HG03520 (cell line): ENCODE data around the gene TMEM169.
"Not testable (repeated sequence)": the region's sequence is repeated elsewhere in the genome, so short reads cannot be mapped to it uniquely, and the experiment has no call there.

Source experiments
- ATAC-seq: cut with Tn5 transposase; IDR thresholded peaks from one replicate; pipeline ENCODE4 v1.9.1; 2021; ENCODE audit warnings: mild to moderate bottlenecking, moderate library complexity; ENCODE audit not compliant: unreplicated experiment

Gene TMEM169

DNA sequence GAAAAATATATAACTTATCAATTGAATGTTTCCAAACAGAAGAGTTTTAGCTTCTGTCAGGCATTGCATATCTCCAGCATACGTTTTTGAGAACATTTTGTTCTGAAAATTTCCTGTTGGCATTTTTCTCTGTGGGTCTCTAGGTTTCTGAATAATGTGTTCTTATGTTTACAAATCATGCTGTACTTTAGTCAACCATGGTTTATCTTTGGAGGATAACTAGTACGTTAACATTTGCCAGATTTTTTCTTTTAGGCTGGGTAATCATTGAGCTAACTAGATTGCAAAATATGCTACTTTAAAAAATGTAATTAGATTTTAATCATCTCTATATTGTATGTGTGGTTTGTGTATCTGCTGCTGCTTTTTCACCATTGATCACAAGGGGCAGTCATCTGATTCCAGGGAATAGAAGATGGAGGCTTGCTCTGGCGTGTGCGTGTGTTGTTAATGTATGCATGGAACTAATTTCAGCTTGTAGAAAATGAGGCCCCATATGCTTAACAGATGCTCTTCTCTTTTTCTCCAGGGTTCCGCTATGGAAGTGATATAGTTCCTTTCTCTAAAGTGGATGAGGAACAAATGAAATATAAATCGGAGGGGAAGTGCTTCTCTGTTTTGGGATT lies 48.7 kb downstream of the TMEM169 start:
- no peak for ATAC-seq

- no peak for ATAC-seq
These were observed 49.6 kb downstream of the TMEM169 start for GRCh38 chr2:216131175-216131926.

GRCh38 chr2:216132585-216132984 lies 50.9 kb downstream of the TMEM169 start:
- ATAC-seq = no peak

DNA sequence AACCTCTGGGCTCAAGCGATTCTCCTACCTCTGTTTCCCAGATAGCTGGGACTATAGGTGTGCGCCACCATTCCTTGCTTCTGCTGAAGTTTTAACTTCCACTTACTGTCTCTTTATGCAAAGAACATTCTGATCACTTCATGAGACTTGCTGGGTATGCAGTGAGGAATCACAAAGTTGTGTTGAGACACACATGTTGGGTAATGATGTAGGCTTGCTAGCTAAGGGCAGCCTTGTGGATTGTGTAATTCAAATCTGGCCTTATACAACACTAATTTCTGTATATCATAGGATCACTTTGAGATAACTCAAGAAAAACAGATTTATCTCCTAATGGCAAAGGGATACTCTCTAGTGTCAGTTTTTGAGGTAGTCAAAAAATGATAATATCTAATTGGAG lies 51.7 kb downstream of the TMEM169 start:
- no peak for ATAC-seq

- ATAC-seq = no peak
These were observed 53.3 kb downstream of the TMEM169 start for GRCh38 chr2:216134958-216135541.

GRCh38 chr2:216139884-216140283 lies 58.2 kb downstream of the TMEM169 start:
- no peak for ATAC-seq

- not testable (repeated sequence) for ATAC-seq
These were observed 59.8 kb downstream of the TMEM169 start for GRCh38 chr2:216141516-216141915.

GRCh38 chr2:216142540-216142939 lies 60.8 kb downstream of the TMEM169 start:
- ATAC-seq = peak; percentile 99

GRCh38 chr2:216144372-216144771 lies 62.7 kb downstream of the TMEM169 start:
- no peak for ATAC-seq

- no peak for ATAC-seq
These were observed 63.1 kb downstream of the TMEM169 start for GRCh38 chr2:216144857-216145256.

DNA sequence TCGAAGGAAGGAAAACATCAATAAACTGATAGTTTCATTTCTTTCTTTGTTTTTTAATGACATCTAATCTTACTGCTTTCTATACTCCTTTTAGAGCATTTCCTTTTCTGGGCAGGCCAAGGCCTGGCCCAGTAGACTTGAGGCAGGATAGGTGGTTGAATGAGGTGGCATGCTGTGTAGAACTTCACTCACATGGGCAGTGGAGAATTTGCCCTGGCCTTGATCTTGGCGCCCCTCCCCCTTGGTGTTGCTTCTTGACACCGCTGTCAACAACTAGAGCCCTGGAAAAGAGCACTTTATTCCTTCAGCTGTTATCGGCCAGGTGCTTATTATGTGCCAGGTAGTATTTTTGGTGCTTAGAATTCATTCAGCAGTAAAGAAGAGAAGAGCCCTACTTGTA lies 64.9 kb downstream of the TMEM169 start:
- ATAC-seq = no peak

GRCh38 chr2:216147172-216148131 lies 65.7 kb downstream of the TMEM169 start:
- ATAC-seq = no peak

DNA sequence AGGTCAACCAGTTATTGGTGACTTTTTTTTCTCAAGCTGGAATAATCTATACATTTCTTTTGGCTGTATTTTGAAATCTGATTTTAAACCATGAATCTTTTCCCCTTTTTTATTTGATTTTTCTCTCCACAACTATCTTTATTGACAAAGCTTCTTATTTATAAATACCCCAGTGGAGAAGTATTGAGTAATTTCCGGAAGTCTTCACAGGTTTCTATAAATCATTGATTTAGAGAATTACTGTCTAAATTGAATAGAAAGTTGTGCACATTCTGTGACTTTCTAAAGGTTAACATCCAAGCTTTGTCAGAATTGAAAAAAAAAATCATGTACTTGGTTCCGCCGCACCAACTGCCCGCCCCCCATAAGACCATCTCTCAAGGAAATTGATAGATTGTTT lies 67.3 kb downstream of the TMEM169 start:
- no peak for ATAC-seq

DNA sequence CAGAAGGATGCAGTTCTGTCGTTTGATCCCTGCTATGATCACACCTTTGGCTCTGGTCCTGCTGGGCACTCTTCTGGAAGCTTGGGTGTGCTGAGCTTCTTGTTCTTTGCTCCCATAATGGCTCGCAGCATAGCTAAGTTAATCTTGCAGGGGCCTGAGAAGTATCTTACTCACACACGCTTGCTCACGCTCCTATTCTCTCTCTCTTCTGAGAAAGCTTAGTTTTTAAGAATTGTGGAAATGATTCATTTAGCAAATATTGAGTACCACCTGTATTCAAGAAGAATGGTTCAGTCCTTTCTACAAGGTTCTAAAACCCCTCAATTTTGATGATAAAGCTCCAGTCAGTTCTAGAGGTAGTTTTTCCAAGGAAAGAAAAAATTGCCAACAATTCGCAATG lies 68.0 kb downstream of the TMEM169 start:
- ATAC-seq = no peak

- no peak for ATAC-seq
These were observed 69.8 kb downstream of the TMEM169 start for GRCh38 chr2:216151313-216152025.
